GM18858 (cell line): ENCODE results near the gene BNIPL.

Experiments
- ATAC-seq: cut with Tn5 transposase; IDR thresholded peaks from one replicate; pipeline ENCODE4 v1.9.1; 2021; ENCODE audit not compliant: unreplicated experiment

The BNIPL gene

GRCh38 chr1:151056149-151056548 is 19.8 kb downstream of the BNIPL start:
- no peak for ATAC-seq

- no peak for ATAC-seq
Measured at GRCh38 chr1:151058692-151059091, 22.3 kb downstream of the BNIPL start.

GRCh38 chr1:151059109-151060006 is 23.0 kb downstream of the BNIPL start, which contains the start of gene CDC42SE1:
TSS of gene CDC42SE1 (minus strand) at chr1:151059622. CDS start at chr1:151055730, 3,892 bp downstream.
- ATAC-seq: peak; percentile 68

- ATAC-seq: no peak
Measured at GRCh38 chr1:151060007-151060656, 23.7 kb downstream of the BNIPL start, which contains the start of gene MLLT11. TSS of gene MLLT11 (plus strand) at chr1:151060397. CDS start at chr1:151067225, 6,828 bp downstream.

- ATAC-seq: no peak
Measured at GRCh38 chr1:151060657-151061421, 24.5 kb downstream of the BNIPL start.

- ATAC-seq: no peak
Measured at GRCh38 chr1:151061704-151062103, 25.3 kb downstream of the BNIPL start.

- ATAC-seq: no peak
Measured at GRCh38 chr1:151062741-151063371, 26.5 kb downstream of the BNIPL start.

- no peak for ATAC-seq
Measured at GRCh38 chr1:151065089-151065645, 28.8 kb downstream of the BNIPL start.

- no peak for ATAC-seq
Measured at GRCh38 chr1:151067185-151067584, 30.8 kb downstream of the BNIPL start.

GRCh38 chr1:151069103-151069486 is 32.7 kb downstream of the BNIPL start:
- no peak for ATAC-seq

- ATAC-seq: no peak
Measured at GRCh38 chr1:151070474-151071276, 34.3 kb downstream of the BNIPL start, which contains the start of gene GABPB2. TSS of gene GABPB2 (plus strand) at chr1:151070761. CDS start at chr1:151088190, 17,429 bp downstream.

GRCh38 chr1:151072224-151072623 is 35.8 kb downstream of the BNIPL start:
- no peak for ATAC-seq

GRCh38 chr1:151085953-151086559 is 49.7 kb downstream of the BNIPL start:
- ATAC-seq: no peak
